Endothelial cell (in vitro differentiated cells): Measurements from ENCODE around the gene DCN. TPM values are rescaled to one million over a fixed set of nuclear protein-coding genes. Genes with fewer than 3 reads are reported as not detected.
"Not testable (repeated sequence)": the region's sequence is repeated elsewhere in the genome, so short reads cannot be mapped to it uniquely, and the experiment has no call there.

Source experiments
- DNase-seq: peaks from one replicate; pipeline ENCODE4 v3.0.0; 2021; ENCODE audit warnings: low spot score
- H3K27ac Mint-ChIP-seq: one replicate; pipeline ENCODE4 v1.8.0; 2021; ENCODE audit warnings: mixed read lengths, inconsistent platforms; ENCODE audit not compliant: unreplicated experiment
- H3K27me3 Mint-ChIP-seq: one replicate; pipeline ENCODE4 v1.8.0; 2021; ENCODE audit warnings: mild to moderate bottlenecking, moderate library complexity, mixed read lengths, inconsistent platforms; ENCODE audit not compliant: unreplicated experiment
- H3K36me3 Mint-ChIP-seq: one replicate; pipeline ENCODE4 v1.8.0; 2021; ENCODE audit warnings: mild to moderate bottlenecking, low read depth, mixed read lengths, inconsistent platforms; ENCODE audit not compliant: unreplicated experiment
- H3K4me1 Mint-ChIP-seq: one replicate; pipeline ENCODE4 v1.8.0; 2021; ENCODE audit warnings: mild to moderate bottlenecking, mixed read lengths, inconsistent platforms; ENCODE audit not compliant: unreplicated experiment
- H3K4me3 Mint-ChIP-seq: one replicate; pipeline ENCODE4 v1.8.0; 2021; ENCODE audit warnings: mild to moderate bottlenecking, mixed read lengths, inconsistent platforms; ENCODE audit not compliant: unreplicated experiment
- H3K9me3 Mint-ChIP-seq: one replicate; pipeline ENCODE4 v1.8.0; 2021; ENCODE audit warnings: mixed read lengths, inconsistent platforms; ENCODE audit not compliant: unreplicated experiment
- CTCF ChIP-seq: fragments of 200-600 bp; sonication (generic); IDR thresholded peaks from one replicate; pipeline ENCODE4 v1.5.0; 2021; ENCODE audit warnings: antibody characterized with exemption; ENCODE audit not compliant: unreplicated experiment
- total RNA-seq: library from RNA; stranded (reverse); fragmentation: NEBNext Ultra II Directional; extraction: Animal tissue kit (Norgen Biotek cat#: 25700); gene quantifications from one replicate; pipeline ENCODE4 v1.2.1, GENCODE V29; 2021; ENCODE audit not compliant: unreplicated experiment

DCN gene
- total RNA-seq, 1 donor from 2014 or later: not detected

GRCh38 chr12:91215940-91216454 is 33.4 kb upstream of the DCN start:
- Mint-ChIP-seq H3K9me3 (no peaks in the 10 kb centered on the region), H3K27ac (no peak overlapping the region), H3K4me1 (no peaks in the 10 kb centered on the region), H3K27me3 (no peaks in the 10 kb centered on the region), H3K36me3 (no peaks in the 10 kb centered on the region), H3K4me3 (no peak overlapping the region)
- no peak for DNase-seq
- TF ChIP-seq CTCF: no peak

- Mint-ChIP-seq H3K27me3 (no peaks in the 10 kb centered on the region), H3K4me1 (no peaks in the 10 kb centered on the region), H3K9me3 (no peaks in the 10 kb centered on the region), H3K27ac (no peak overlapping the region), H3K4me3 (no peak overlapping the region), H3K36me3 (no peaks in the 10 kb centered on the region)
- DNase-seq: no peak
- no peak for TF ChIP-seq CTCF
These were observed 29.2 kb upstream of the DCN start for GRCh38 chr12:91211866-91212265.

GRCh38 chr12:91210618-91211017 is 28.0 kb upstream of the DCN start:
- H3K4me1 Mint-ChIP-seq: no peaks in the 10 kb centered on the region
- no peaks in the 10 kb centered on the region for H3K27me3 Mint-ChIP-seq
- no peak overlapping the region for H3K27ac Mint-ChIP-seq
- no peak overlapping the region for H3K4me3 Mint-ChIP-seq
- no peak for TF ChIP-seq CTCF
- H3K36me3 Mint-ChIP-seq: no peaks in the 10 kb centered on the region
- H3K9me3 Mint-ChIP-seq: no peaks in the 10 kb centered on the region
- DNase-seq: no peak

- no peak for TF ChIP-seq CTCF
- no peaks in the 10 kb centered on the region for H3K4me1 Mint-ChIP-seq
- DNase-seq: no peak
- no peak overlapping the region for H3K27ac Mint-ChIP-seq
- H3K27me3 Mint-ChIP-seq: no peaks in the 10 kb centered on the region
- no peaks in the 10 kb centered on the region for H3K9me3 Mint-ChIP-seq
- no peaks in the 10 kb centered on the region for H3K36me3 Mint-ChIP-seq
- H3K4me3 Mint-ChIP-seq: no peak overlapping the region
These were observed 27.5 kb upstream of the DCN start for GRCh38 chr12:91210144-91210543.

- not testable (repeated sequence) for H3K9me3 Mint-ChIP-seq, DNase-seq, H3K27ac Mint-ChIP-seq, H3K36me3 Mint-ChIP-seq, H3K27me3 Mint-ChIP-seq, H3K4me3 Mint-ChIP-seq, H3K4me1 Mint-ChIP-seq
These were observed 24.7 kb upstream of the DCN start for GRCh38 chr12:91207301-91207700.
